Panc1 (cell line): ENCODE data around the gene FFAR1. TPM values are rescaled to one million over a fixed set of nuclear protein-coding genes. Genes with fewer than 3 reads are reported as not detected.

ENCODE experiments used
- ATAC-seq: fragments of 200-7000 bp; cut with Tn5 transposase; 2 replicates; pipeline ENCODE4 v1.9.1; 2020; ENCODE audit warnings: mild to moderate bottlenecking, moderate library complexity
- BruUV-seq: library from RNA; stranded (reverse); fragments of 400-500 nt; replicated peaks from 2 replicates; lab custom pipeline; 2021; lab: Mats Ljungman, UMichigan
- CTCF ChIA-PET: fragments of 300-600 bp; sonication (Branson Sonifier 250); formaldehyde crosslinking; loops from one replicate; lab custom pipeline; 2022; ENCODE audit warnings: antibody characterized with exemption; lab: Charles Lee
- POLR2A ChIA-PET: fragments of 300-600 bp; sonication (Branson Sonifier 250); formaldehyde crosslinking; loops from one replicate; lab custom pipeline; 2022; ENCODE audit warnings: antibody characterized with exemption; lab: Charles Lee
- DNase-seq: peaks from one replicate; pipeline ENCODE4 v3.0.0-alpha.2; 2010; ENCODE audit warnings: low read depth, low spot score
- H3K27ac ChIP-seq: 2 replicates; pipeline ENCODE4 v1.5.1; 2011; ENCODE audit warnings: mild to moderate bottlenecking, low read length, inconsistent platforms
- H3K27me3 ChIP-seq: fragments of 200-500 bp; sonication (Bioruptor generic); 2 replicates; pipeline ENCODE4 v1.6.0; 2014; ENCODE audit warnings: low read length, inconsistent platforms; ENCODE audit not compliant: control insufficient read depth, insufficient read depth
- H3K36me3 ChIP-seq: fragments of 200-500 bp; sonication (Bioruptor generic); 2 replicates; pipeline ENCODE4 v1.5.1; 2014; ENCODE audit warnings: inconsistent platforms, mild to moderate bottlenecking, low read length, moderate library complexity; ENCODE audit not compliant: control insufficient read depth, insufficient read depth
- H3K4me1 ChIP-seq: 2 replicates; pipeline ENCODE4 v1.5.1; 2011; ENCODE audit warnings: inconsistent platforms, mild to moderate bottlenecking, low read length, moderate library complexity; ENCODE audit not compliant: control insufficient read depth, insufficient read depth
- H3K4me3 ChIP-seq, 2 experiments: 2 replicates each; pipeline ENCODE4 v1.5.1; 2011 to 2012; ENCODE audit warnings: low read depth in 2 of 2, low read length in 2 of 2, mild to moderate bottlenecking in 2 of 2, inconsistent platforms in 1 of 2, moderate library complexity in 1 of 2
- H3K9me3 ChIP-seq: fragments of 200-500 bp; sonication (Bioruptor generic); 2 replicates; pipeline ENCODE4 v1.5.1; 2014; ENCODE audit warnings: low read depth, mild to moderate bottlenecking, inconsistent platforms, low read length, moderate library complexity; ENCODE audit not compliant: control insufficient read depth, insufficient read depth
- POLR2AphosphoS5 ChIP-seq: IDR thresholded peaks from 2 replicates; pipeline ENCODE4 v1.6.1; 2012; ENCODE audit warnings: mild to moderate bottlenecking, low read depth, low read length, moderate library complexity
- SIN3A ChIP-seq: IDR thresholded peaks from 2 replicates; pipeline ENCODE4 v1.6.1; 2012; ENCODE audit warnings: low read depth, mild to moderate bottlenecking, low read length, moderate library complexity, borderline replicate concordance; ENCODE audit not compliant: insufficient read depth
- TCF7L2 ChIP-seq: IDR thresholded peaks from 2 replicates; pipeline ENCODE4 v1.6.1; 2011; ENCODE audit warnings: mild to moderate bottlenecking, low read depth, low read length, inconsistent platforms
- in situ Hi-C: cut with HindIII; loops from 2 replicates; pipeline ENCODE4 v1.10.0; 2016; ENCODE audit warnings: low sequenced_read_pairs, low pct_unique_long_range_greater_than_20kb
- intact Hi-C: fragments of 100-400 bp; cut with micrococcal nuclease; formaldehyde crosslinking; loops from one replicate; pipeline ENCODE4 v1.10.0; 2022; ENCODE audit not compliant: unreplicated experiment
- total RNA-seq: library from RNA; stranded (reverse); gene quantifications from one replicate; pipeline ENCODE4 v1.2.1, GENCODE V29; 2021; ENCODE audit not compliant: unreplicated experiment
- TF ChIP-seq, protein P1 (sequence below), 2 experiments: IDR thresholded peaks; 2 replicates each; pipeline ENCODE4 v1.6.1; 2011 to 2012; ENCODE audit warnings: low read depth in 2 of 2, control low read depth in 1 of 2, low read length in 1 of 2, mild to moderate bottlenecking in 1 of 2, moderate library complexity in 1 of 2; ENCODE audit not compliant: insufficient read depth in 1 of 2
- TF ChIP-seq, protein P2 (sequence below): fragments of 450-650 bp; IDR thresholded peaks from 2 replicates; pipeline ENCODE4 v1.5.1; 2017; ENCODE audit warnings: mild to moderate bottlenecking

Gene FFAR1
- total RNA-seq, 1 experiment from 2014 or later, result not detected

DNA sequence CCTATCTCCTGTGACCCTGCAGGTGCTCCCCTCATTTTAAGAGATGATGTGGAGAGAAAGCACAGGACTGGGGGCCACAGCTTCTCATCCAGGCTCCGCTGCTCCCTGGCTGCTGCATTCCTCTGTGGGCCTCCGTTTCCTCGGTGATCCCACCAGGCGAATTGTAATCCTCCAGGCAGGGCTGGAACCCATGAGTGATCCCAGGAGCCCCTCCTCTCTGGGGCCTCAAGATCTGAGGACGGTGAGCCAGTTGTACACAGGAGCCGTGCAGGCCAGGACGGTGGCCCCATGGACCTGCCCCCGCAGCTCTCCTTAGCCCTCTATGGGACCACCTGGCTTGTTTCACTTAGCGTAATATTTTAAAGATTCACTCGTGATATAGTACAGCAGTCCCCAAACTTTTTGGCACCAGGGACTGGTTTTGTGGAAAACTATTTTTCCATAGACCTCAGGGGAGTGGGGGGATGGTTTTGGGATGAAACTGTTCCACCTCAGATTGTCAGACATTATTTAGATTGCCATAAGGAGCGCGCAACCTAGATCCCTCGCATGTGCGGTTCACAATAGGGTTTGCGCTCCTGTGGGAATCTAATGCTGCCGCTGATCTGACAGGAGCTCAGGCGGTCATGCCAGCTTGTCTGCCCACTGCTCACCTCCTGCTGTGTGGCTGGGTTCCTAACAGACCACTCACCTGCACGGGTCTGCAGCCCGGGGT lies 16.2 kb downstream of the FFAR1 start (continued):
- no peak for TF ChIP-seq SIN3A

DNA sequence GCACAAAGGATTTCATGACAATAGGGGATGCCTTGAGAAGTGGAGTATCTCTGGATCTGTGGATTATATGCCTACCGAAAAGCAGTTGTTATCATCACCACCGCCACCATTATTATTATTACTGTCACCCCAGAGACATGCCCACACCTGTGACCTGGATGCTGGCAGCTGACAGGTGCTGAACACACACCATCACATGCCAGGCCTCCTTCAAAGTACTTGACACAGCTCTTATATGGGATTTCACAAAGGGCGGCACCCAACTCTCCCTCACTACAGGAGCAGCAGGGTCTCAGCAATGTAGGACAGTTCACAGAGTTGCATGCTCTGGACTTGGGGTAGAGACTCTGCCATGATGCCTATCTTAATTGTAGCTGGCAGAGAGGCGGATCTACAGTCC lies 17.6 kb downstream of the FFAR1 start:
- POLR2A ChIA-PET, result no interaction called here
- H3K36me3 ChIP-seq, result no peaks in the 10 kb centered on the region

DNA sequence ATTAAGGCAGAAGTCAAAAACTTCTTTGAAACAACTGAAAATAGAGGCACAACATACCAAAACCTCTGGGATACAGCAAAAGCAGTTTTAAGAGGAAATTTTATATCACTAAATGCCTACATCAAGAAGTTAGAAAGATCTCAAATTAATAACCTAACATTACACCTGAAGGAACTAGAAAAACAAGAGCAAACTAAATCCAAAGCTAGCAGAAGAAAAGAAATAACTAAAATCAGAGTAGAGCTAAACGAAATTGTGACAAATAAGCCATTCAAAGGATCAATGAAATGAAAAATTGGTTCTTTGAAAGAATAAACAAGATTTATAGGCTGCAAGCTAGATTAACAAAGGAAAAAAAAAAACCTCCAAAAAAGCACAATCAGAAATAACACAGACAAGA lies 20.7 kb downstream of the FFAR1 start:
- no peak overlapping the region for H3K4me3 ChIP-seq
- ATAC-seq, result no peak

More for the DNA sequence above, 17.6 kb downstream of the FFAR1 start:
- Histone ChIP-seq H3K4me1 (no peaks in the 10 kb centered on the region), H3K4me3 (no peak overlapping the region), H3K27me3 (peaks cover 4% of the 10 kb centered on the region; the same call in 1 of the 2 replicates), H3K9me3 (no peaks in the 10 kb centered on the region), H3K27ac (no peak overlapping the region)
- CTCF ChIA-PET, result interaction anchor here (0.6 kb wide), 1 partner anchor 9 kb away, joined by 10 read pairs; no protein-coding TSS in a partner anchor
- intact Hi-C loops, result no loop called here
- no peak for ATAC-seq
- no peak for DNase-seq
- no TSS peak for BruUV-seq
- in situ Hi-C loops, result no loop called here
- TF ChIP-seq, protein P1, sequence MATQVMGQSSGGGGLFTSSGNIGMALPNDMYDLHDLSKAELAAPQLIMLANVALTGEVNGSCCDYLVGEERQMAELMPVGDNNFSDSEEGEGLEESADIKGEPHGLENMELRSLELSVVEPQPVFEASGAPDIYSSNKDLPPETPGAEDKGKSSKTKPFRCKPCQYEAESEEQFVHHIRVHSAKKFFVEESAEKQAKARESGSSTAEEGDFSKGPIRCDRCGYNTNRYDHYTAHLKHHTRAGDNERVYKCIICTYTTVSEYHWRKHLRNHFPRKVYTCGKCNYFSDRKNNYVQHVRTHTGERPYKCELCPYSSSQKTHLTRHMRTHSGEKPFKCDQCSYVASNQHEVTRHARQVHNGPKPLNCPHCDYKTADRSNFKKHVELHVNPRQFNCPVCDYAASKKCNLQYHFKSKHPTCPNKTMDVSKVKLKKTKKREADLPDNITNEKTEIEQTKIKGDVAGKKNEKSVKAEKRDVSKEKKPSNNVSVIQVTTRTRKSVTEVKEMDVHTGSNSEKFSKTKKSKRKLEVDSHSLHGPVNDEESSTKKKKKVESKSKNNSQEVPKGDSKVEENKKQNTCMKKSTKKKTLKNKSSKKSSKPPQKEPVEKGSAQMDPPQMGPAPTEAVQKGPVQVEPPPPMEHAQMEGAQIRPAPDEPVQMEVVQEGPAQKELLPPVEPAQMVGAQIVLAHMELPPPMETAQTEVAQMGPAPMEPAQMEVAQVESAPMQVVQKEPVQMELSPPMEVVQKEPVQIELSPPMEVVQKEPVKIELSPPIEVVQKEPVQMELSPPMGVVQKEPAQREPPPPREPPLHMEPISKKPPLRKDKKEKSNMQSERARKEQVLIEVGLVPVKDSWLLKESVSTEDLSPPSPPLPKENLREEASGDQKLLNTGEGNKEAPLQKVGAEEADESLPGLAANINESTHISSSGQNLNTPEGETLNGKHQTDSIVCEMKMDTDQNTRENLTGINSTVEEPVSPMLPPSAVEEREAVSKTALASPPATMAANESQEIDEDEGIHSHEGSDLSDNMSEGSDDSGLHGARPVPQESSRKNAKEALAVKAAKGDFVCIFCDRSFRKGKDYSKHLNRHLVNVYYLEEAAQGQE (IDR thresholded peaks at IDR 0.05; ENCODE audit: insufficient read depth in 1 of 2, low read depth in 2 of 2, low read length in 1 of 2), result no peak
- TF ChIP-seq, protein P2, sequence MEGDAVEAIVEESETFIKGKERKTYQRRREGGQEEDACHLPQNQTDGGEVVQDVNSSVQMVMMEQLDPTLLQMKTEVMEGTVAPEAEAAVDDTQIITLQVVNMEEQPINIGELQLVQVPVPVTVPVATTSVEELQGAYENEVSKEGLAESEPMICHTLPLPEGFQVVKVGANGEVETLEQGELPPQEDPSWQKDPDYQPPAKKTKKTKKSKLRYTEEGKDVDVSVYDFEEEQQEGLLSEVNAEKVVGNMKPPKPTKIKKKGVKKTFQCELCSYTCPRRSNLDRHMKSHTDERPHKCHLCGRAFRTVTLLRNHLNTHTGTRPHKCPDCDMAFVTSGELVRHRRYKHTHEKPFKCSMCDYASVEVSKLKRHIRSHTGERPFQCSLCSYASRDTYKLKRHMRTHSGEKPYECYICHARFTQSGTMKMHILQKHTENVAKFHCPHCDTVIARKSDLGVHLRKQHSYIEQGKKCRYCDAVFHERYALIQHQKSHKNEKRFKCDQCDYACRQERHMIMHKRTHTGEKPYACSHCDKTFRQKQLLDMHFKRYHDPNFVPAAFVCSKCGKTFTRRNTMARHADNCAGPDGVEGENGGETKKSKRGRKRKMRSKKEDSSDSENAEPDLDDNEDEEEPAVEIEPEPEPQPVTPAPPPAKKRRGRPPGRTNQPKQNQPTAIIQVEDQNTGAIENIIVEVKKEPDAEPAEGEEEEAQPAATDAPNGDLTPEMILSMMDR, result no peak
- TF ChIP-seq POLR2AphosphoS5 (no peak), SIN3A (no peak), TCF7L2 (no peak)

More for the DNA sequence above, 20.7 kb downstream of the FFAR1 start:
- no TSS peak for BruUV-seq
- ChIA-PET CTCF (no interaction called here), POLR2A (no interaction called here)
- H3K27ac ChIP-seq, result no peak overlapping the region
- intact Hi-C loops, result no loop called here
- DNase-seq, result no peak
- peaks cover 4% of the 10 kb centered on the region for H3K27me3 ChIP-seq
- no peaks in the 10 kb centered on the region for H3K4me1 ChIP-seq
- TF ChIP-seq TCF7L2, result no peak
- TF ChIP-seq, protein P2, result no peak
- no peak for TF ChIP-seq SIN3A
- TF ChIP-seq POLR2AphosphoS5, result no peak
- TF ChIP-seq, protein P1 (IDR thresholded peaks at IDR 0.05; ENCODE audit: insufficient read depth in 1 of 2, low read depth in 2 of 2, low read length in 1 of 2), result no peak
- in situ Hi-C loops, result no loop called here
- H3K36me3 ChIP-seq, result no peaks in the 10 kb centered on the region
- no peaks in the 10 kb centered on the region for H3K9me3 ChIP-seq
